ENCODE data around the gene IL12A.

IL12A gene

DNA sequence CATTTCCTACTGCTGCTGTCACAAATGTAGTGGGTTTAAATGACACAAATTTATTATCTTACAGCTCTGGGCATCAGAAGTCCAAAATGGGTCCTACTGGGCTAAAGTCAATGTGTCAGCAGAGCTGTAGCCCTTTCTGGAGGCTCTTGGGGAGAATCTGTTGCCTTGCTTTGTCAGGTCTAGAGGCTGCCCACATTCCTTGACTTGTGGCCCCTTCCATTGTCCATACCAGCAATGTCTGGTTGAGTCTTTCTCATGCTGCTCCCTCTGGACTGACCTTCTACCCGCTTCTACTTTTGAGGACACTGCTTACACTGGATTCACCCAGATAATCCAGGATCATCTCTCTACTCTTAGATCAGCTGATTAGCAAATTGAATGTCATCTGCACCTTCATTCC, 3.0 kb downstream of the IL12A start:
- DNase-seq = no peak

DNA sequence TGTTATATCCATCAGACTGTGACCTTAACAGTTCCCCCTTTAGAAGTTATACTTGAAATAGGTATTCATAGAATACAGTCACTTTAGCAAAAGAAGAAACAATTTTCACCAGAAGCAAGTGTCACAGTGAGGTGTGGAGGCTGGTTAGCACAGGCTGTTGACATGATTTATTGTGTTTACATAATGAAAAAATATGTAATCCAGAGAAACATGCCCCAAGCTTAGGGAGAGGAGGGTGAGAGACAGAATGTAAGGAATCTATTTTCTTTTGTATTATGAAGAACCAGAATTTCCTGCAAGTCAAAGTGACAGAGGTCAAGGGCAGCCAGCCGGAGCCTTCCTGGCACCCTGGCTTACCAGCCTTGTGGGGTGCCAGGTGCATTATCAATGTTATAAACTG, 4.0 kb downstream of the IL12A start:
- DNase-seq = peak in 1 of 3 experiments; percentile 53

DNA sequence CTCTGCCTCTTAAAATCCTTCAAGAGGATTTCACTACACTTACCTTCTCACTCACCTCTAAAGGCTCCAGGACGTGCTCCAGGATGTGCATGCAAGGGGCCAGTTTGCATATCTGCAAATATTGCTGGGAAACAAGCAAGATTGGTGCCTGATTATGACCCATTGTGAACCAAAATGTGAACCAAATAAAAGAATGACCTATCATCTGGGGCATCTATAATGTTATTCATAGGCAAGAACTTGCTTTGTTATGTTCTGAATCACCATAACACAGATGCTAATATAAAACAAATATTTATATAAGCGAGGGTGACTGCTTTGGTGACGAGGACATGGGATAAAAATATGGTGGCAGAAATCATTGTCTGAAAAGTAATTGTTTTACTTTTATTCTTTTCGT, 5.5 kb downstream of the IL12A start:
- DNase-seq = peak in 1 of 3 experiments; percentile 29

DNA sequence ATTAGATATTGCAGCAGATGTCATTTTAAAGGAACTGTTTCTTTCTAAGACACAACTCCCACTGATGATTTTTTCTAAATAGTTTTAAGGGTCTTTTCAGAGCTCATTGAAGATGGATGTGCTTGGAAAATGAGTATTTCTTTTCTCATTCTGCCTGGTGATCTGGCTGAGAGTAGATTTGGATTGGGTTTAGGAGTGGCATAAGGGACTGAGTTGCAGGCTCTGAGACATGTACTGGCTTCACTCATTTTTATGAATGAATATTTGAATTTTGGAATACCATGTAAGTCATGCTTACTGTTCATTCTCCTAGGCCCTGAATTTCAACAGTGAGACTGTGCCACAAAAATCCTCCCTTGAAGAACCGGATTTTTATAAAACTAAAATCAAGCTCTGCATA, 6.5 kb downstream of the IL12A start:
- DNase-seq = no peak

DNA sequence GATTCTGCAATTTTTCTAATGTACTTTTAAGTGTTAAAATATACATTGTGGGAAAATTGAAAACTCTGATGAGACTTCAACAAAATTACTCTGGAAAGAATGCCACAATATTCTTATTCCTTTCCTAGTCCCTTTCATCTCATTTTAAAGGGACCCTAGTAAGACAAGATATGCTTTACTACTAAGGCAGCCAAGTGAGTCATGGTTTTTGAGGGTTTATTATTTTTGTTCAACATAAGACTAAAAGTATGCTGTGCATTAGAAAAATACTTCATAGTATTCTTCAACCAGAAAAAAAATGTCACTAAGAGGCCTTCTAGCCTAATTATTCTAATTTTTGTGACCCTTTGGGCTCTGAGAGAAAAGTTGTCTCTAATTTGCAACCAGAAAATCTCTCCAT, 7.4 kb downstream of the IL12A start:
- DNase-seq = no peak

DNA sequence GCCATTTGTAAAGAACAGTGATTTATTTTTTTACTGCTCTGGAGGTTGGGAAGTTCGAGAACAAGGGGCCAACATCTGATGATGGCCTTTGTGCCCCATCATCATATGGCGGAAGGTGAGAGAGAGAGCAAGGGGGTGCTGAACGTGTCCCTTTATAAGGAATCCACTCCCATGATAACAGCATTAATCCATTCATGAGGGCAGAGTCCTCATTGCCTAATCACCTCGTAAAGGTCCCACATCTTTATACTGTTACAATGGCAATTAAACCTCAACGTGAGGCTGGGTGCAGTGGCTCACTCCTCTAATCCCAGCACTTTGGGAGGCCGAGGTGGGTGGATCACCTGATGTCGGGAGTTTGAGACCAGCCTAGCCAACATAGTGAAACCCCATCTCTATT, 8.3 kb downstream of the IL12A start:
- no peak for DNase-seq

DNA sequence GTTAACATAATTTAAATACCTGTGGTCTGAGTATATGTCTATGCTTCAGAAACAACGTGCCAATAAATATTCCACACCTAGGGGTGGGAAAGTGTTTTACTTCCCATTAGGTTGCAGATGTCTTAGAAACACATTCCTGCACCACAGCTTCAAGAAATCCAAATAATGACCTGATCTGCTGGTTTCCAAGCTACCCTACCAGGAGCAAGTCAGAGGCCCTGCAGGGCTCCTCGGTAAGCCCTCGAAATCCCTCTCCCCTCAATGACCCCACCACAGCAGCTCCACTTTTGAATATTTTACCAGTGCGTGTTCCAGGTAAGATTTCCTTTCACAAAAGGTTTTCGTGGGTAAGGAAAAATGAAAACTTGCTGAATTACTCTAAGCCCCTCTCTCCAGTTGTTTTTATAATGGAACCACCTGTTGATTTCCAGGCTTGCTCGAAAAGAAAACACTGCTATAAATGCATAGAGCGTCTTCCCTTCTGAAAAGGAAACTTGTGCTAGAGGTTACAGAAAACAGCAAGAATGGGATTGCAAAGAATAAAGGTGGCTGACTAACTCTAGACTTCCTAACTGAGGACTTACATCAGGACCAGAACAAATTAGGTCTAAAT, 12.6 kb downstream of the IL12A start:
- DNase-seq = no peak

DNA sequence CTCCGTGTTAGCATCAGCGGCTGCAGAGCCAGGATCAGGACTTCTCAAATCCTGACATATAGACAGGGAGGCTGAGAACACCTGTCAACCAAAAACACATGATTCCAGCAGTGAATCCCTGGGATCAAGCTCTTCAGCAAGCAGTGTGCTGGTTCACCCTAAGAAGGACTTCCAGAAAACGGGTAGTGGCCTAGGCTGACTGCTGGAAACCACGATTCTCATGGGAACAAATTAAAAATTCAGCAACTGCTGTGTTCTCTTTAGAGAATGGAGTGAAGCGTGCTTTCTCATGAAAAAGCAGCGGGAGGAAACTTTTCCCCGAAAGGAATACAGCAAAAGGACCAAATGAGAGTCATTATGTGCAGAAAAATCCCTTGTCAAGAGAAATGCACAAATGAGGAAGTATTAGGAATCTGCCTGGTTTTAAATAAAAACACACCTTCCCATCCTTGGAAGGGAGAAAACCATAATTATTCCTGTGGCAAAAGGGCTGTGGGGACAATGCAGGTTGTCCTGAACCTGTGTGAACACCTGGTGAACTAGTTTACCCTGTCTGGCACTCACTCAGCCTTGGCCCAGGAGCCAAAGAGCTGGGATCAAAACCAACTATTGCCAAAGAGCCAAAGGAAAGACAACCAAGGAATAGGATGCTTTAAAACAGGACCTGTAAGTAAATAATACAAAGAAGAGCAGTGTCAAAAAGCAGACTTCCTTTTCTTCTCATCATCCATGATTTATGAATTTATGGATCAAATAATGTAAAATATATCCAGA, 13.4 kb downstream of the IL12A start:
- DNase-seq = no peak

DNA sequence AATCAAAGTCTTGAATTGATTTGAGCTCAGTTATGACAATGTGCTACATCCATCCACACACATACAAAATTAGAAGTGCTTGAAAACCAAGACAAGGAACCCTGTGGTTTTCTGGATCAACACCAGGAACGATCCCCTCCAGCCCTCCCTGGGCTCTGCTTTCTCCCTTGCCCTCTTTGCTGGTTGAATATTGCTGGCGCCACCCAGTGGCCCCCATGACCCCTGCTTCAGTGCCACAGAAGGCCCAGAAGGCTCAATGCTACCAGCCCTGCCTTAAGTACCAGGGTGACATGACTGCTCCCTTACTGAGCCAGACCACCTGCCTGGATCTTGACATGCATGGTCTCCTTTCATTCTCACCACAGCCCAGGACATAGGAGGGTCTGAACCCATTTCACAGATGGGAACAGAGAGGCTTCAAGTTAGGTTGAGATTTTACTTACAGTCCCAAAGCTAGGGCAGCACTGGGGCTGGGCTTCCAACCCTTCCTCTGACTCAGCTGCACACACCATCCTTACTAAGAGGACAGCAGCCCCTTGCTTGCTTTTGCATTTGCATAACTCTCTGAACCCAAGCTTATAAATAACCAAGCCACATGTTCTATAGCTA, 15.0 kb downstream of the IL12A start:
- DNase-seq = peak; percentile 21 to 84 (median 65)

DNA sequence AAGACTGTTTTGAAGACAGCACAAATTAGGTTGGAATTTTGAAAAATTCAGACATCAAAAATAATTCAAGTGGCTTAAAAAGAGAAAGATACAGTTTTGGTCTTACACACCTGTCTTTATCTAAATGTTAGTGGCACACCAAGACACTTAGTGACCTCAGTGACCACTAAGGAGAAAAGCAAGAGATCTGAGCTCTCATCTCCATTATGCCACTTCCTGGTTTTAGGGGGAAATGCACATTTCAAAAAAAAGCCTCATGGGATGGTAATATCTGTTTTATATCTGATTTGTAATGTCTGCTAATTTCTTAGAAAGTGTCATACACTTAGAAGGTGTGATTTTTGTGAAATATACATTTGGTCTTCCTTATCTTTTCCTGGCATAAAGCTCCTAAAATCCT, 16.4 kb downstream of the IL12A start:
- no peak for DNase-seq

DNA sequence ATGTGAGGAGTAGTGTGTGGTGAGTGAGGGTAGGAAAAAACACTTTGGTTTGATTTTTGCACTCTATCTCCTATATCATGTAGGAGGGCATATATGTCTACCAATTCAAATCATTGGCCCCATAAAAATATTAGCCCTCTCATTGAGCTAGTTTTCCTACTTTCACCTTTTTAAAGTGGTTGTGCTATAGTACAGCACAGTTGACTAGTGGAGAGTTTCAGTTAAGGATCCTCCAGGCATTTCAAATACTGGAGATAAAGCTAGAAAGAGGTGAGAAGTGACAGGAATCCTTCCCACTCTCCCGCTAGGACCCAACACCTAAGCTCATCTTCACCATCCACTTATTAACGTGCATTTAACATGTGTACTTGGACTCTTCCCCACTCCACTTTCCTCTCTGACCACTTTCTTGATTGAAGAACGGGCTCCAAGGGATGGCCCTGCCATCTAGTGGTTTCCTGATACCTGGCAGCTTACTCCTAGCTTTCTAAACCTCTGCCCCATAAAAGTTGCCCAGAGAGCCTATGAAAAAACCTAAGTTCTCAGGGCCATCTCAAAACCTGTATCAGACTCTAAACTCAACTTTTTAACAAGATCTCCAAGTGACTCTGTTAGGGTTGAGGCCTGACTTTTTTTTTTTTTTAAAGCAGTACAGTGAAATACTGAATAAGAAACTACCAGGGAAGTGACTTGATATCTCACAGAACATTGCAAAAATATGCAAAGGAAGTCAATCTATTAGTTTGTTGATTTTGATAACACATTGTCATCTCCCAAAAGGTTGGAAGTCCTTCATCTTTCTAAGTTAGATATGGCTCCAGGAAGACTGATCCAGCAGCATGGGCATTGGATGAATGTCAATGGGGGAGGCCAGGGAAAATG, 17.9 kb downstream of the IL12A start:
- peak; percentile 32 to 82 (median 53) for DNase-seq

DNA sequence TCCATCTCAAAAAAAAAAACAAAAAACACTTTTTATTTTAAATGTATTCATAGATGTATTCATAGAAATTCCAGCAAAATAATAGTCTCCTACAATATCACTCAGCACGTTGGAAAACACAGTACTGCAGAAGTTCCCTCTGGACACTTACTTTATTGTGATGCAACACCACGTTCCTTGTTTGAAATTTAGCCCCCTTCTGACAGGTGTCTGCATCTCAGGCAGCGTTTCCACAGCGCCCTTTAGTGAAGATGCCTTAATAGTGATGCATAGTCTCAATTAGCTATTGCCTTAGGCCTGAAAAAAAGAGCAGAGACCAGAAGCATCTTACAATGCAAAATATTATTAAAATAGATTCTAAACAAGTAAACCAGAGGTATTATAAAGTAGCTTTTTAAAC, 20.3 kb downstream of the IL12A start:
- DNase-seq = no peak

DNA sequence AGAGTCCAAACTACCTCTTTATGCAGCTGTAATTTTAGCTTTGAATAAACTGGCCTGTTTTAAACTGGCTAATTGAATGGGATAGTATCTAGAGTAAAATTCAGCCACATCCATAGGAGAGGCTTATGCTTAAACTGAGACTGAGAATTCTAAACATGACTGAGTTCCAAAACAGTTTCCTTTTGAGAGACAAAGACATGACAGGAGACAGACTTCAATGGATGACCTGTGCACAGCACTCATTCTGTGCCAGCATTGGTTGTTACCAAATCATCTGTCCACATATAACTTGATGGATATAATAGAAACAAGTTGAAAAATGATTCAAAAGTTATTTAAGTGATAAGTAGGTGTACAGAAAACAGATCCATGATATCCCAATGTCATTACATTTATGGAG, 20.9 kb downstream of the IL12A start:
- no peak for DNase-seq

DNA sequence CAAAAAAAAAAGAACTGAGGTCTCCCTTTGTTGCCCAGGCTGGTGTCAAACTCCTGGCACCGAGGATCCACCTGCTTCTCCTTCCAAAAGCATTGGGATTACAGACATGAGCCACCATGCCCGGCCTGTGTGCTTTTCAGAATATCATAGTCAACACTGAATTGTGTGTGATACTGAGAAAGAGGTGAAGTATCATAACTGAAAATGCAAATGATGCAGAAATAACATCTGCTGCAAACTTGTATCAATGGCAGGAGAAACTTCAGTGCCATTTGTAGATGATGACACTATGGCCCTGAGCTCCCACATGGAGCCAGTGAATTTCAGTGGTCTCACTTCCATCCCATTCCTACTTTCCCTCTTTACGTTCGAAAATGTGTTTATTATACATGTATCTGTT, 21.9 kb downstream of the IL12A start:
- DNase-seq = no peak

DNA sequence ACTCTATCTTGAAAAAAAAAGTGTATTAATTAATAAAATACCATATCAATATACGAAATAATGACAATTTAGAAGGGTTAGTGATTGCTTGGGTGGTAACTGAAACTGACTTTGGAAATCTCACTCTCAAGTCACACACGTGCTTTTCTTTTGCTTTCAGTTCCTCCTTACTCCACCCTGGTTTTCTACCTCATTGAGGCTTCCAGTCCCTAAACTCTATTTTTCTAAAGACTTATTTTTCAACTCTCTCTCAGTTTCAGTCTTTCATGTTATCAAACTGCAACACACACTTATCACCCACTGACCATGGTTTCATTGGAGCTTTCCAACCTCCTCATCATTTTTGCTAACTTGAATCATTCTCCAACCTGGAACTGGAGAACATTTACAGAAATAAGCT, 23.5 kb downstream of the IL12A start:
- DNase-seq = no peak

DNA sequence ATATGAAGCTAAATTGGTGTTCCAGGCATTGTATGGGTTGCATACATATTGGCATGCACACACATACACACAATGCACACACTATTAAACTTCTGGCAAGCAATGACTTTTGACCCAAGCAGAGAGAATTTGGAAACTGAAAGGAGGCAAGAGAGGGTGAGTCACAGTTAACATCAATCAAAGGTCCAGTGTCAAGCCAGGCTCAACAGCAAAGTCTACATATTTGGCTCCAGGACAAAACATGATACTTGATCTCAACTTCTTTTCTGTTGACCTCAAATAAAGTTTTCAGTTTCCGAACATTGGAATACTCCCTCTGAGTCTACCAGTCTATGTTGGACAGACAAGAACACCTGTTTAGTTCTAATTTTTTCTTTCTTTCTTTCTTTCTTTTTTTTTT, 28.3 kb downstream of the IL12A start:
- no peak for DNase-seq

DNA sequence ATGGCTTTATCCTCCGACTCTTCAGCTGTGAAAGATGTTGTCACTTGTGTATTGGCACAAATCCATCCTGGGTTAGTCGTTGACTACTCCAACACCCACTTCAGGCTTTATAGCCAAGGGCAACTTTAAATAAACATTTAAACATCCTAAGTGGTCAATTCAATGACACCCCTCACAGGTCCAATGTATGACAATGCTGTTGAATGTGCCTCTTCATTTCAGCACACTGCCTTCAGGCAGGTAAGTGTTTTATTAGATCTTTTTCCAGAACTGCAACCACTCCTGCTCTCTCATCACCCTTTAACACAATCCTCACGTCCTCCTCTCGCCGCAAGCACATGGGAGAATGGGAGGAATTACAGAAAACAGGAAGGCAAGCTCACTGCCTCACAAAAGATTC, 30.3 kb downstream of the IL12A start:
- peak; percentile 43 to 91 (median 88) for DNase-seq

DNA sequence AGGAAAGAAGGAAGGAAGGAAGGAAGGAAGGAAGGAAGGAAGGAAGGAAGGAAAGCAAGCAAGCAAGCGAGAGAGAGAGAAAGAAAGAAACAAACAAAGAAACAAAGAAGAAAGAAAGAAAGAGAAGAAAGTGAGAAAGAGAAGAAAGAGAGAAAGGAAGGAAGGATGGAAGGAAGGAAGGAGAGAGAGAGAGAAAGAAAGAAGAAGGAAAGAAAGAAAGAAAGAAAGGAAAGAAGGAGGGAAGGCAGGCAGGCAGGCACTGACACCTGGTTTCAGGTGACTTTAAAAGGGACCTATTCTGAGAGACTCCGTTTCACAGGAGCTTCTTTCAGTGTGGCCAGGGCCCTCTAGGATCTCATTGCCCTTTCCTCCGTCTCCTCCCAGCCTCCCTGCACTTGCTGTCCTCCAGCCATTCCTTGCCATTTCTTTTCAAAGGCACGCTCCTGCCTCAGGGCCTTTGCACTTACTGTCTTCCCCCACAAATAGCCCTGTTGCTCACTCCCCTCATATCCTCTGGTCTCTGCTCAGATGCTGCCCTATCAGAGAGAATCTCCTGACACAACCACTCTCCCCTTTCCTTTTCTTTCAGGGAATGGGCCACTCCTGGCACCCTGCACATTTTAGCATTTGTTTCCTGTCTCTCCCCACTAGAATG, 31.5 kb downstream of the IL12A start:
- DNase-seq = no peak

DNA sequence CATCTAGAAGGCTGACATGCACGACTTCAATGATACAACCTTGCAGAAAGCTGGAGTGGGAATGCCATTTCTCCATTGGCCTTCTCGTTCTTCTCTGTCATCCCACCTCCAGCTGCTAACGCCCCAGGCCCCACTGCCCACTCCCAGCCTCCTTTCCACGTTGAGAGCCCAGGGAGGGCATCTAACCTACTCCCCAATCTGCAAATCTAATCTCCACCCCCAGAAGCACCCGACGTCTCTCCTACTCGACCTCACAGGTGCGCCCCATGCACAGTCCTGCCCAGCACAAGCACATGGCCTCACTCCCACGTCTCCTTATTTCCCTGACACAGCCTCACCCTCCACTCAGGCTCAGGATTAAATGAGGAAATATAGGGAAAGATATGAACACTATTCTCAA, 33.4 kb downstream of the IL12A start:
- DNase-seq = no peak

DNA sequence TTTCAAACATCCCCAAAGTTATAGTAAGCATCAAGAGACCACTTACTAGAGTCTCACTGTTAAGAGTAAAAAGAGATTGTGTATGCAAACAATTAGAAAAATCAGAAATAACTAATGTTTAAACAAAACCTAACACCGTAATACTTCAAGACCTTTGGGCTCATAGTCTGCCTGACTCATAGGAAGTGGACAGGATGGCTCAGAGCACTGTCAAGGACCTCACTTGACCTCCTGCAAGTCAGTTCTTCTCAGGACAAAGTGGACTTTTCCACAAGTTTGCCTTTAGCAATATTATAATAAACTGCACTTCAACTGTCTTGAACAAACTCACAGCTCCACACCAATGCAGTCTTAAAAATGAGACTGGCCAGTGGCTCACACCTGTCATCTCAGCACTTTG, 34.8 kb downstream of the IL12A start:
- DNase-seq = no peak

DNA sequence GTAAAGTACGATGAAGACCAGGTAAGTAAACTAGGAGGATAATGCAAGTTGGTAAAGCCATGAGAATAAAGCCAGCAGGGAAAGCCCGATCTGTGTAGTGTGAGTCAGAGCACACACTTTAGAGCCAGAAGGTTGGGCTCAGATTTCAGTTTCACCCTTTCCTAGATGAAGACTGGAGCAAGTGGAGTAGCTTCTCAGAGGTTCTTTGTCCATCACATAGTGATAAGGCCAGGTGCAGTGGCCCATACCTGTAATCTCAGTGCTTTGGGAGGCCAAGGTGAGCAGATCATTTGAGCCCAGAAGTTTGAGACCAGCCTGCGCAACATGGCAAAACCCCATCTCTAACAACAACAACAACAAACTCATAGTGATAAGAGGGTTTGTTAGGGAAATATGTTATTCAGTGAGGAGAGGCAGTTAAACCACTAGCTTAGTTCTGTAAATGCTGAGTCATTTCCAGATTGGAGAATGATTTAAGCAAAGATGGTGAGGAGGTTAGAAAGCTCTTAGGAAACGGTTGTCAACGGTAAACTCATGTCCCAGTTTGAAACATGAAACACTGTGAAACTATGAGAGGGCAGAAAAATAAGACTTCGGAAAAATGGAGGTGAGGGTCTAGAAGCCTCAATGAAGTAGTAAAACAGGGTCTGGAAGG, 39.0 kb downstream of the IL12A start:
- no peak for DNase-seq

DNA sequence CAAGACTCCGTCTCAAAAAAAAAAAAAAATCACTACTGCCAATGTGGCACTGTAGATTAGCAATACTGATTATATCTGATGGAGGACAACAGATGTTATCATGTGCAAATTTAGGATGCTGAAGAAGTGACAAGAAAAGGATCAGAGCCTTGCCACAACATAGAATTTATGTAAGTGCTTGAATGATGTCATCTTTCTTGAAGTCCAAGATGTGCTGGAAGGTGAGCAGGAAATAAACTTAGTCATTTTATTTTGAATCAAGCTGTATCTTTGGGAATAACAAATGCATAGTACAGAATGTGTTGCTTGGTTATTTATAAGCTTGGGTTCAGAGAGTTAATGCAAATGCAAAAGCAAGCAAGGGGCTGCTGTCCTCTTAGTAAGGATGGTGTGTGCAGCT, 47.1 kb downstream of the IL12A start:
- no peak for DNase-seq
